H1 (cell line): ENCODE data around the gene CCNL2. TPM values are rescaled to one million over a fixed set of nuclear protein-coding genes. Genes with fewer than 3 reads are reported as not detected.

Experiments used
- CTCF ChIA-PET: fragments of 300-600 bp; sonication (Branson Sonifier 250); formaldehyde crosslinking; loops from one replicate; lab custom pipeline; 2021; ENCODE audit not compliant: partially characterized antibody; lab: Charles Lee
- POLR2A ChIA-PET: fragments of 300-600 bp; sonication (Branson Sonifier 250); formaldehyde crosslinking; loops from one replicate; lab custom pipeline; 2021; ENCODE audit warnings: inconsistent platforms; ENCODE audit not compliant: partially characterized antibody; lab: Charles Lee
- DNase-seq, 2 experiments: peaks; one replicate each; pipeline versions ENCODE4 v3.0.0 to v3.0.0-alpha.2; 2010 to 2022; ENCODE audit warnings: low spot score in 2 of 2, low read depth in 1 of 2, mixed read lengths in 1 of 2
- FAIRE-seq: peaks from 2 replicates; lab custom pipeline; 2011; peaks lifted over from hg19 to GRCh38; lab: Jason Lieb, UNC
- H2AFZ ChIP-seq: 2 replicates; pipeline ENCODE4 v1.8.1; 2012; ENCODE audit warnings: low read length, inconsistent platforms
- H2AK5ac ChIP-seq: 2 replicates; pipeline ENCODE4 v1.6.1; 2013; ENCODE audit warnings: low read depth, low read length
- H2BK120ac ChIP-seq: replicated peaks from 2 replicates; pipeline ENCODE3; 2013; ENCODE audit warnings: low read depth, low read length, inconsistent platforms
- H2BK12ac ChIP-seq: 2 replicates; pipeline ENCODE4 v1.6.1; 2013; ENCODE audit warnings: low read depth, low read length
- H2BK15ac ChIP-seq: 2 replicates; pipeline ENCODE4 v1.6.1; 2013; ENCODE audit warnings: low read length
- H2BK20ac ChIP-seq: 2 replicates; pipeline ENCODE4 v1.6.1; 2013; ENCODE audit warnings: low read length
- H2BK5ac ChIP-seq: 2 replicates; pipeline ENCODE4 v1.6.1; 2013; ENCODE audit warnings: low read depth, low read length
- H3K14ac ChIP-seq: 2 replicates; pipeline ENCODE4 v1.6.1; 2013; ENCODE audit warnings: inconsistent platforms; ENCODE audit not compliant: insufficient read length
- H3K18ac ChIP-seq: 2 replicates; pipeline ENCODE4 v1.6.1; 2013; ENCODE audit warnings: low read length; ENCODE audit errors: extremely low read depth
- H3K23ac ChIP-seq: 2 replicates; pipeline ENCODE4 v1.6.1; 2013; ENCODE audit warnings: inconsistent platforms; ENCODE audit not compliant: insufficient read length
- H3K23me2 ChIP-seq: 2 replicates; pipeline ENCODE4 v1.6.1; 2013; ENCODE audit warnings: low read depth, low read length
- H3K27ac ChIP-seq: 2 replicates; pipeline ENCODE4 v1.6.1; 2011; ENCODE audit warnings: low read depth, low read length, inconsistent platforms
- H3K27me3 ChIP-seq, 4 experiments: replicated peaks in 1 of 4; 1 replicate in 1 of 4; 2 replicates in 3 of 4; pipeline versions ENCODE4 v1.6.1 to v1.8.1; 2011 to 2013; ENCODE audit warnings: low read length in 3 of 4, mild to moderate bottlenecking in 3 of 4, inconsistent platforms in 2 of 4, mixed read lengths in 2 of 4, moderate library complexity in 1 of 4; ENCODE audit not compliant: control insufficient read depth in 3 of 4, insufficient read depth in 3 of 4; ENCODE audit errors: extremely low read depth in 1 of 4
- H3K36me3 ChIP-seq, 4 experiments: 2 replicates each; pipeline versions ENCODE4 v1.6.1 to v1.8.1; 2011 to 2013; ENCODE audit warnings: mild to moderate bottlenecking in 4 of 4, low read length in 3 of 4, moderate library complexity in 2 of 4, control low read depth in 1 of 4, inconsistent platforms in 1 of 4; ENCODE audit not compliant: insufficient read depth in 4 of 4, control insufficient read depth in 2 of 4
- H3K4ac ChIP-seq: replicated peaks from 2 replicates; pipeline ENCODE3; 2013; ENCODE audit warnings: low read length, low read depth, mixed read lengths, inconsistent platforms; ENCODE audit not compliant: insufficient read length
- H3K4me1 ChIP-seq, 4 experiments: replicated peaks in 1 of 4; 1 replicate in 1 of 4; 2 replicates in 3 of 4; pipeline versions ENCODE4 v1.6.1 to v1.8.1; 2011 to 2013; ENCODE audit warnings: low read length in 3 of 4, inconsistent platforms in 2 of 4, mixed read lengths in 1 of 4; ENCODE audit not compliant: insufficient read depth in 4 of 4, control insufficient read depth in 3 of 4
- H3K4me2 ChIP-seq, 2 experiments: 2 replicates each; pipeline versions ENCODE4 v1.6.1 to v1.8.1; 2011 to 2013; ENCODE audit warnings: low read depth in 2 of 2, low read length in 2 of 2, control low read depth in 1 of 2, inconsistent platforms in 1 of 2, mild to moderate bottlenecking in 1 of 2; ENCODE audit not compliant: insufficient read depth in 1 of 2
- H3K4me3 ChIP-seq, 4 experiments: fragments of 200-600, 300-600 bp in 1 of 4; sonication (generic), shearing (Covaris generic), sonication (Bioruptor Twin) in 1 of 4; 2 replicates each; pipeline versions ENCODE4 v1.5.1 to v1.8.1; 2011 to 2016; ENCODE audit warnings: low read length in 4 of 4, low read depth in 3 of 4, control low read depth in 2 of 4, inconsistent platforms in 2 of 4, mild to moderate bottlenecking in 2 of 4, mixed read lengths in 1 of 4, moderate library complexity in 1 of 4; ENCODE audit not compliant: insufficient read depth in 2 of 4; ENCODE audit errors: extremely low read depth in 1 of 4
- H3K56ac ChIP-seq: replicated peaks from 2 replicates; pipeline ENCODE3; 2013; ENCODE audit warnings: low read depth, mild to moderate bottlenecking, mixed read lengths, low read length, inconsistent platforms; ENCODE audit not compliant: insufficient read length
- H3K79me1 ChIP-seq: 2 replicates; pipeline ENCODE4 v1.6.1; 2013; ENCODE audit warnings: low read depth, low read length, control low read depth
- H3K79me2 ChIP-seq, 2 experiments: 2 replicates each; pipeline versions ENCODE4 v1.6.1 to v1.8.1; 2012 to 2013; ENCODE audit warnings: low read length in 2 of 2, mild to moderate bottlenecking in 2 of 2, inconsistent platforms in 1 of 2; ENCODE audit not compliant: insufficient read depth in 2 of 2, control insufficient read depth in 1 of 2
- H3K9ac ChIP-seq, 4 experiments: replicated peaks in 1 of 4; 1 replicate in 1 of 4; 2 replicates in 3 of 4; pipeline versions ENCODE4 v1.6.1 to v1.8.1; 2011 to 2013; ENCODE audit warnings: low read depth in 3 of 4, low read length in 3 of 4, control low read depth in 2 of 4, mild to moderate bottlenecking in 2 of 4, moderate library complexity in 2 of 4, inconsistent platforms in 1 of 4; ENCODE audit errors: extremely low read depth in 1 of 4
- H3K9me3 ChIP-seq, 2 experiments: 2 replicates each; pipeline versions ENCODE4 v1.6.1 to v1.8.1; 2012 to 2013; ENCODE audit warnings: mild to moderate bottlenecking in 2 of 2, moderate library complexity in 2 of 2, control low read depth in 1 of 2, inconsistent platforms in 1 of 2, low read depth in 1 of 2, low read length in 1 of 2, mixed read lengths in 1 of 2; ENCODE audit not compliant: insufficient read depth in 2 of 2
- H4K20me1 ChIP-seq, 2 experiments: replicated peaks in 1 of 2; 2 replicates each; pipeline versions ENCODE3 to v1.8.1; 2011 to 2013; ENCODE audit warnings: inconsistent platforms in 2 of 2, low read length in 2 of 2, mild to moderate bottlenecking in 1 of 2; ENCODE audit not compliant: insufficient read depth in 2 of 2, control insufficient read depth in 1 of 2
- H4K5ac ChIP-seq: 2 replicates; pipeline ENCODE4 v1.6.1; 2013; ENCODE audit warnings: low read length, low read depth, mixed read lengths, inconsistent platforms; ENCODE audit not compliant: insufficient read length
- H4K8ac ChIP-seq: 2 replicates; pipeline ENCODE4 v1.8.0; 2013; ENCODE audit warnings: mild to moderate bottlenecking, moderate library complexity, low read length, inconsistent platforms; ENCODE audit not compliant: insufficient read depth; ENCODE audit errors: extremely low read depth
- H4K91ac ChIP-seq: replicated peaks from 2 replicates; pipeline ENCODE3; 2013; ENCODE audit warnings: low read length, mixed read lengths, inconsistent platforms; ENCODE audit not compliant: insufficient read length
- ATF3 ChIP-seq: IDR thresholded peaks from 2 replicates; pipeline ENCODE4 v1.6.1; 2011; ENCODE audit warnings: low read depth, mild to moderate bottlenecking, low read length; ENCODE audit not compliant: insufficient read depth
- BCL11A ChIP-seq, 2 experiments: IDR thresholded peaks; one replicate each; pipeline ENCODE4 v1.6.1; 2011; ENCODE audit warnings: low read depth in 2 of 2, low read length in 2 of 2, mild to moderate bottlenecking in 2 of 2
- BRCA1 ChIP-seq: IDR thresholded peaks from 2 replicates; pipeline ENCODE4 v1.6.1; 2012; ENCODE audit warnings: low read depth, low read length, improper control_type of control experiment
- CEBPB ChIP-seq: IDR thresholded peaks from 2 replicates; pipeline ENCODE4 v1.6.1; 2012; ENCODE audit warnings: low read depth, low read length
- CTBP2 ChIP-seq: IDR thresholded peaks from 2 replicates; pipeline ENCODE4 v1.7.0; 2011; ENCODE audit warnings: borderline replicate concordance, mild to moderate bottlenecking, moderate library complexity, mixed read lengths, low read length; ENCODE audit not compliant: insufficient read depth, insufficient read length
- PHF8 ChIP-seq: fragments of 200-600 bp; sonication (generic); conservative IDR thresholded peaks from 2 replicates; pipeline ENCODE4 v1.7.1; 2012; ENCODE audit warnings: low read depth, mild to moderate bottlenecking, inconsistent platforms, low read length, moderate library complexity
- POLR2A ChIP-seq, 2 experiments: IDR thresholded peaks; 1 replicate in 1 of 2; 2 replicates in 1 of 2; pipeline ENCODE4 v1.6.1; 2011; ENCODE audit warnings: low read depth in 2 of 2, low read length in 2 of 2, mild to moderate bottlenecking in 2 of 2; ENCODE audit errors: control extremely low read depth in 1 of 2
- POLR2AphosphoS5 ChIP-seq: IDR thresholded peaks from 2 replicates; pipeline ENCODE4 v1.6.1; 2011; ENCODE audit warnings: low read depth, low read length
- RBBP5 ChIP-seq: IDR thresholded peaks from 2 replicates; pipeline ENCODE4 v1.7.1; 2012; ENCODE audit warnings: low read depth, mild to moderate bottlenecking, inconsistent platforms, low read length, moderate library complexity, borderline replicate concordance
- SIX5 ChIP-seq: IDR thresholded peaks from 2 replicates; pipeline ENCODE4 v1.6.1; 2011; ENCODE audit warnings: mild to moderate bottlenecking, low read depth, low read length
- TAF1 ChIP-seq: IDR thresholded peaks from 2 replicates; pipeline ENCODE4 v1.6.1; 2011; ENCODE audit warnings: mild to moderate bottlenecking, low read depth, low read length
- TAF7 ChIP-seq: optimal IDR thresholded peaks from 2 replicates; pipeline ENCODE3; 2011; ENCODE audit warnings: low read depth, mild to moderate bottlenecking, inconsistent platforms, low read length, moderate library complexity, borderline replicate concordance
- WGBS, 2 experiments: shearing (Covaris generic) in 1 of 2; methylation state at CpG; one replicate each; pipeline versions ENCODE4 v1.1.6 to v1.1.7; 2013 to 2015; ENCODE audit warnings: low lambda C conversion rate in 2 of 2, mixed read lengths in 2 of 2, inconsistent platforms in 1 of 2, low coverage in 1 of 2, missing lambda C conversion rate in 1 of 2; ENCODE audit not compliant: insufficient replicate concordance in 2 of 2, insufficient coverage in 1 of 2, insufficient read length in 1 of 2; ENCODE audit errors: extremely low coverage in 1 of 2, missing lambda C conversion rate in 1 of 2; 5-methylcytosine and 5-hydroxymethylcytosine counted together
- polyA plus RNA-seq, 7 experiments: library from polyadenylated mRNA; depleted of rRNA in 3 of 7; stranded (reverse) in 5 of 7; unstranded in 2 of 7; fragments of >200 nt in 5 of 7; fragments of 200-250 nt in 2 of 7; gene quantifications; 1 replicate in 5 of 7; 2 replicates in 1 of 7; 4 replicates in 1 of 7; pipeline versions ENCODE4 v1.2.1 to v1.2.3, GENCODE V29; 2011 to 2013; ENCODE audit warnings: missing spikeins in 2 of 7, mixed read lengths in 2 of 7
- total RNA-seq: library from RNA; stranded (reverse); fragmentation: NEBNext Ultra II Directional; extraction: Animal tissue kit (Norgen Biotek cat#: 25700); gene quantifications from 2 replicates; pipeline ENCODE4 v1.2.1, GENCODE V29; 2021

The CCNL2 gene
- total and polyA plus RNA-seq, 2 of the 8 experiments (the other 6 are each of a cell fraction or from before 2014, with no cell fraction given), result 79.8 to 120 TPM

GRCh38 chr1:1399872-1400575, 889 bp upstream of the CCNL2 start:
- Histone ChIP-seq H3K9ac (peak overlapping the region; percentile 88 to 91 (median 90)), H3K4me1 (peaks cover 0 to 18% (median 13%) of the 10 kb centered on the region in 4 experiments; a peak in 6 of 7 replicates), H2BK20ac (no peak overlapping the region), H3K27me3 (no peaks in the 10 kb centered on the region), H3K27ac (peak overlapping the region; percentile 76), H3K4me2 (peak overlapping the region; percentile 91 to 100), H2BK120ac (peak overlapping the region; percentile 21), H4K91ac (peak overlapping the region; percentile 90), H4K8ac (peak overlapping the region; percentile 62), H3K23ac (no peak overlapping the region), H2BK12ac (no peak overlapping the region), H3K79me1 (peaks cover 15% of the 10 kb centered on the region), H2AFZ (no peak overlapping the region), H2BK5ac (peak overlapping the region; percentile 73), H2BK15ac (no peak overlapping the region), H3K4me3 (peak overlapping the region; percentile 93 to 95 (median 94)), H3K23me2 (peaks cover 17% of the 10 kb centered on the region), H3K9me3 (no peaks in the 10 kb centered on the region), H3K79me2 (peaks cover 6 to 49% of the 10 kb centered on the region in 2 experiments; a peak in 3 of 4 replicates), H4K20me1 (peaks cover 11 to 25% of the 10 kb centered on the region in 2 experiments), H4K5ac (peak overlapping the region; percentile 99), H3K56ac (peak overlapping the region; percentile 91), H3K4ac (peak overlapping the region; percentile 12), H3K36me3 (peaks cover 27 to 62% (median 43%) of the 10 kb centered on the region in 4 experiments), H3K18ac (peak overlapping the region; percentile 55), H3K14ac (no peak overlapping the region), H2AK5ac (peak overlapping the region; percentile 47; the same call in 1 of the 2 replicates)
- TF ChIP-seq TAF7, result peak; percentile 17
- TF ChIP-seq TAF1, result no peak
- TF ChIP-seq SIX5, result no peak
- TF ChIP-seq POLR2AphosphoS5, result peak; percentile 71
- no peak for TF ChIP-seq BCL11A (IDR thresholded peaks at IDR 0.05; ENCODE audit: low read depth in 2 of 2, low read length in 2 of 2)
- no peak for TF ChIP-seq CEBPB
- peak in 1 of 2 experiments; percentile 75; a peak in 2 of 3 replicates for TF ChIP-seq POLR2A (IDR thresholded peaks at IDR 0.05; ENCODE audit: control extremely low read depth in 1 of 2, low read depth in 2 of 2, low read length in 2 of 2)
- TF ChIP-seq ATF3, result no peak
- TF ChIP-seq RBBP5, result no peak
- no peak for TF ChIP-seq CTBP2
- no peak for TF ChIP-seq BRCA1
- TF ChIP-seq PHF8, result 0 out of 2 replicates have a peak, but pooled peaks have one; percentile 15
- CTCF ChIA-PET, result interaction anchor here (0.5 to 3.6 kb wide), 16 partner anchors 8 to 373 kb away, joined by 3 to 32 read pairs (median 8); partner anchors contain the start of genes AURKAIP1 and DVL1
- DNase-seq, result no peak
- FAIRE-seq, result no peak
- POLR2A ChIA-PET, result interaction anchor here (0.9 to 33.4 kb wide), 16 partner anchors 4 to 175 kb away, joined by 3 to 719 read pairs (median 4); partner anchors contain the start of genes ANKRD65, AURKAIP1, CCNL2 and MRPL20
- WGBS, 2 experiments, result 22% methylated on average over 34 of the region's 34 CpGs; no CpG with 5 or more reads in 1 of the 2 experiments
